AG08396 (cell line): ENCODE data around the gene AGO4.
"Not testable (repeated sequence)": the region's sequence is repeated elsewhere in the genome, so short reads cannot be mapped to it uniquely, and the experiment has no call there.

Experiments used
- DNase-seq: peaks from one replicate; pipeline ENCODE4 v3.0.0; 2012; ENCODE audit warnings: low spot score, mixed read lengths

AGO4 gene

GRCh38 chr1:35810096-35810881 is 2.5 kb downstream of the AGO4 start:
- peak; percentile 29 for DNase-seq

GRCh38 chr1:35812754-35813153 is 4.9 kb downstream of the AGO4 start:
- DNase-seq: not testable (repeated sequence)

GRCh38 chr1:35825255-35825654 is 17.4 kb downstream of the AGO4 start:
- DNase-seq: no peak

GRCh38 chr1:35832276-35832905 is 24.6 kb downstream of the AGO4 start:
- DNase-seq: no peak

GRCh38 chr1:35833395-35833794 is 25.6 kb downstream of the AGO4 start:
- DNase-seq: no peak

- no peak for DNase-seq
Observed at GRCh38 chr1:35834218-35834617, 26.4 kb downstream of the AGO4 start.

GRCh38 chr1:35835398-35835797 is 27.6 kb downstream of the AGO4 start:
- DNase-seq: no peak

- DNase-seq: no peak
Observed at GRCh38 chr1:35836734-35837133, 28.9 kb downstream of the AGO4 start.

GRCh38 chr1:35838693-35839245 is 31.0 kb downstream of the AGO4 start:
- no peak for DNase-seq

- DNase-seq: no peak
Observed at GRCh38 chr1:35844826-35845225, 37.0 kb downstream of the AGO4 start.

GRCh38 chr1:35845766-35846165 is 38.0 kb downstream of the AGO4 start:
- no peak for DNase-seq

GRCh38 chr1:35847935-35848565 is 40.2 kb downstream of the AGO4 start:
- no peak for DNase-seq

GRCh38 chr1:35850051-35850450 is 42.2 kb downstream of the AGO4 start:
- DNase-seq: no peak

GRCh38 chr1:35850716-35851115 is 42.9 kb downstream of the AGO4 start:
- no peak for DNase-seq

- DNase-seq: peak; percentile 36
Observed at GRCh38 chr1:35851132-35851869, 43.5 kb downstream of the AGO4 start.

GRCh38 chr1:35852241-35852640 is 44.4 kb downstream of the AGO4 start:
- DNase-seq: no peak

GRCh38 chr1:35854989-35855700 is 47.3 kb downstream of the AGO4 start:
- DNase-seq: no peak

GRCh38 chr1:35856964-35857363 is 49.1 kb downstream of the AGO4 start:
- no peak for DNase-seq

- DNase-seq: no peak
Observed at GRCh38 chr1:35857830-35858229, 50.0 kb downstream of the AGO4 start.

- DNase-seq: no peak
Observed at GRCh38 chr1:35860696-35861095, 52.9 kb downstream of the AGO4 start.

- DNase-seq: no peak
Observed at GRCh38 chr1:35863136-35863535, 55.3 kb downstream of the AGO4 start.
